SK-N-SH (cell line): ENCODE data around the gene ETHE1. TPM values are rescaled to one million over a fixed set of nuclear protein-coding genes. Genes with fewer than 3 reads are reported as not detected.

Experiments
- CTCF ChIA-PET: fragments of 300-600, 350-600 bp; formaldehyde crosslinking; extraction: SDS; loops from one replicate; lab custom pipeline; 2021; lab: Yijun Ruan, JAX
- POLR2A ChIA-PET: fragments of 350-600 bp; sonication (Branson Sonifier 250); formaldehyde crosslinking; extraction: SDS; loops from one replicate; lab custom pipeline; 2020; ENCODE audit warnings: antibody characterized with exemption, inconsistent platforms; lab: Yijun Ruan, JAX
- DNase-seq: peaks from one replicate; pipeline ENCODE4 v3.0.0; 2012
- H2AFZ ChIP-seq: fragments of 200-600 bp; sonication (generic); 2 replicates; pipeline ENCODE4 v1.8.1; 2016; ENCODE audit warnings: antibody characterized with exemption, mild to moderate bottlenecking, low read depth
- H3F3A ChIP-seq: fragments of 200-600 bp; sonication (generic); replicated peaks from 2 replicates; pipeline ENCODE3; 2016; ENCODE audit warnings: antibody characterized with exemption, mild to moderate bottlenecking; ENCODE audit not compliant: insufficient read depth
- H3K27ac ChIP-seq, 2 experiments: fragments of 200-500 bp in 1 of 2; fragments of 200-600 bp in 1 of 2; sonication (Bioruptor generic) in 1 of 2; sonication (generic), shearing (Covaris generic) in 1 of 2; 2 replicates each; pipeline versions ENCODE4 v1.5.1 to v1.6.1; 2014 to 2016; ENCODE audit warnings: low read depth in 2 of 2, inconsistent platforms in 1 of 2, low read length in 1 of 2, mild to moderate bottlenecking in 1 of 2, mixed read lengths in 1 of 2
- H3K27me3 ChIP-seq: fragments of 200-600 bp; sonication (generic), shearing (Covaris generic); 2 replicates; pipeline ENCODE4 v1.6.1; 2016; ENCODE audit warnings: mixed run types; ENCODE audit not compliant: insufficient read depth
- H3K36me3 ChIP-seq, 2 experiments: fragments of 200-500 bp in 1 of 2; fragments of 200-600 bp in 1 of 2; sonication (Bioruptor generic) in 1 of 2; sonication (generic) in 1 of 2; replicated peaks in 1 of 2; 2 replicates each; pipeline versions ENCODE3 to v1.5.1; 2014 to 2016; ENCODE audit warnings: low read length in 1 of 2, mild to moderate bottlenecking in 1 of 2; ENCODE audit not compliant: insufficient read depth in 2 of 2, control insufficient read depth in 1 of 2
- H3K4me1 ChIP-seq, 2 experiments: fragments of 200-500 bp in 1 of 2; fragments of 200-600 bp in 1 of 2; sonication (Bioruptor generic) in 1 of 2; sonication (generic), shearing (Covaris generic) in 1 of 2; 2 replicates each; pipeline versions ENCODE4 v1.5.1 to v1.6.1; 2014 to 2016; ENCODE audit warnings: low read depth in 1 of 2, low read length in 1 of 2, mixed run types in 1 of 2; ENCODE audit not compliant: insufficient read depth in 2 of 2, control insufficient read depth in 1 of 2
- H3K4me2 ChIP-seq: fragments of 200-600 bp; sonication (generic), shearing (Covaris generic); 2 replicates; pipeline ENCODE4 v1.6.1; 2017; ENCODE audit warnings: mixed run types
- H3K4me3 ChIP-seq, 2 experiments: fragments of 200-500 bp in 1 of 2; fragments of 200-600 bp in 1 of 2; sonication (Bioruptor generic) in 1 of 2; sonication (generic), shearing (Covaris generic) in 1 of 2; 2 replicates each; pipeline versions ENCODE4 v1.5.1 to v1.8.1; 2014 to 2016; ENCODE audit warnings: low read depth in 2 of 2, inconsistent platforms in 1 of 2, low read length in 1 of 2, mild to moderate bottlenecking in 1 of 2, mixed read lengths in 1 of 2, moderate library complexity in 1 of 2
- H3K79me2 ChIP-seq: fragments of 200-600 bp; sonication (generic); 2 replicates; pipeline ENCODE4 v1.8.1; 2017; ENCODE audit warnings: mild to moderate bottlenecking; ENCODE audit not compliant: insufficient read depth
- H3K9ac ChIP-seq: fragments of 200-600 bp; sonication (generic); 2 replicates; pipeline ENCODE4 v1.6.1; 2017; ENCODE audit warnings: mixed run types
- H3K9me2 ChIP-seq: fragments of 200-600 bp; sonication (generic); 2 replicates; pipeline ENCODE4 v1.6.1; 2017; ENCODE audit warnings: mixed run types
- H3K9me3 ChIP-seq: fragments of 200-600 bp; sonication (generic); 2 replicates; pipeline ENCODE4 v1.6.1; 2017; ENCODE audit warnings: mixed run types, mild to moderate bottlenecking, moderate library complexity
- H4K20me1 ChIP-seq: fragments of 200-600 bp; sonication (generic); 2 replicates; pipeline ENCODE4 v1.6.1; 2017; ENCODE audit warnings: mild to moderate bottlenecking, mixed run types; ENCODE audit not compliant: insufficient read depth
- CTCF ChIP-seq: fragments of 200-600 bp; sonication (generic); IDR thresholded peaks from 2 replicates; pipeline ENCODE4 v1.6.1; 2017; ENCODE audit warnings: antibody characterized with exemption, mild to moderate bottlenecking, moderate library complexity
- ELF1 ChIP-seq: IDR thresholded peaks from 2 replicates; pipeline ENCODE4 v1.4.0; 2012
- EP300 ChIP-seq, 2 experiments: IDR thresholded peaks; 2 replicates each; pipeline versions ENCODE4 v1.4.0 to v1.6.1; 2012; ENCODE audit warnings: borderline replicate concordance in 1 of 2, low read depth in 1 of 2, low read length in 1 of 2
- FOSL2 ChIP-seq: IDR thresholded peaks from 2 replicates; pipeline ENCODE4 v1.4.0; 2012; ENCODE audit warnings: low read depth, mild to moderate bottlenecking, moderate library complexity, borderline replicate concordance
- FOXM1 ChIP-seq: IDR thresholded peaks from 2 replicates; pipeline ENCODE4 v1.4.0; 2012; ENCODE audit warnings: low read depth, mild to moderate bottlenecking
- GATA2 ChIP-seq: sonication (generic); formaldehyde crosslinking; IDR thresholded peaks from 2 replicates; pipeline ENCODE4 v1.5.0; 2020; ENCODE audit warnings: mild to moderate bottlenecking, missing genetic modification reagents
- JUND ChIP-seq: IDR thresholded peaks from 2 replicates; pipeline ENCODE4 v1.4.0; 2012
- MAX ChIP-seq: IDR thresholded peaks from 2 replicates; pipeline ENCODE4 v1.4.0; 2012; ENCODE audit warnings: low read depth
- MEF2A ChIP-seq: IDR thresholded peaks from 2 replicates; pipeline ENCODE4 v1.4.0; 2012; ENCODE audit warnings: low read depth, borderline replicate concordance
- MXI1 ChIP-seq: IDR thresholded peaks from 2 replicates; pipeline ENCODE4 v1.6.1; 2012; ENCODE audit warnings: mild to moderate bottlenecking, low read depth, low read length, improper control_type of control experiment
- NFIC ChIP-seq: IDR thresholded peaks from 2 replicates; pipeline ENCODE4 v1.4.0; 2012; ENCODE audit warnings: borderline replicate concordance
- POLR2AphosphoS5 ChIP-seq: IDR thresholded peaks from 2 replicates; pipeline ENCODE4 v1.6.1; 2012; ENCODE audit warnings: low read depth, low read length
- RAD21 ChIP-seq: IDR thresholded peaks from 2 replicates; pipeline ENCODE4 v1.6.1; 2012; ENCODE audit warnings: mild to moderate bottlenecking, low read length
- REST ChIP-seq: IDR thresholded peaks from 2 replicates; pipeline ENCODE4 v1.6.1; 2012; ENCODE audit warnings: mild to moderate bottlenecking, low read depth, low read length, moderate library complexity
- RXRA ChIP-seq: IDR thresholded peaks from 2 replicates; pipeline ENCODE4 v1.4.0; 2012; ENCODE audit warnings: low read depth, mild to moderate bottlenecking, borderline replicate concordance
- TAF1 ChIP-seq: IDR thresholded peaks from 2 replicates; pipeline ENCODE4 v1.6.1; 2012; ENCODE audit warnings: low read depth, mild to moderate bottlenecking, low read length, moderate library complexity, borderline replicate concordance
- TCF12 ChIP-seq: IDR thresholded peaks from 2 replicates; pipeline ENCODE4 v1.4.0; 2012
- TEAD4 ChIP-seq: IDR thresholded peaks from 2 replicates; pipeline ENCODE4 v1.4.0; 2012; ENCODE audit warnings: mild to moderate bottlenecking, borderline replicate concordance; ENCODE audit not compliant: insufficient read depth
- USF2 ChIP-seq: fragments of 150-350 bp; IDR thresholded peaks from 2 replicates; pipeline ENCODE4 v1.6.1; 2017; ENCODE audit warnings: antibody characterized with exemption, low read length, low read depth, borderline replicate concordance
- WGBS: methylation state at CpG from one replicate; pipeline ENCODE4 v1.1.6; 2017; ENCODE audit warnings: low lambda C conversion rate; 5-methylcytosine and 5-hydroxymethylcytosine counted together
- polyA plus RNA-seq, 3 experiments: library from polyadenylated mRNA; depleted of rRNA; stranded (reverse); fragments of >200 nt; gene quantifications; 2 replicates each; pipeline ENCODE4 v1.2.3, GENCODE V29; 2012

ETHE1 gene
- polyA plus RNA-seq, 1 of the 3 experiments (the other 2 are of a cell fraction) = 86.2 TPM

- TF ChIP-seq MAX (no peak), USF2 (no peak), TAF1 (no peak), RAD21 (no peak)
These were observed 37.8 kb upstream of the ETHE1 start (continued) for GRCh38 chr19:43564800-43565199.

- no peaks in the 10 kb centered on the region for H3K9me3 ChIP-seq
- no peak overlapping the region for H3K4me2 ChIP-seq
- H4K20me1 ChIP-seq = 0 out of 2 replicates have a peak, but pooled peaks cover 2% of the 10 kb centered on the region
- no peak overlapping the region for H3K4me3 ChIP-seq
- TF ChIP-seq TEAD4 (no peak), GATA2 (no peak), FOSL2 (no peak), MEF2A (no peak), MXI1 (no peak), TAF1 (no peak), RXRA (no peak), NFIC (no peak), MAX (no peak), REST (no peak), JUND (no peak), FOXM1 (no peak), POLR2AphosphoS5 (no peak), ELF1 (no peak), EP300 (IDR thresholded peaks at IDR 0.05; ENCODE audit: borderline replicate concordance in 1 of 2, low read depth in 1 of 2, low read length in 1 of 2) (no peak), TCF12 (no peak), CTCF (no peak), RAD21 (no peak)
- H3K27me3 ChIP-seq = no peaks in the 10 kb centered on the region
- POLR2A ChIA-PET = no interaction called here
- H3F3A ChIP-seq = peaks cover 16% of the 10 kb centered on the region
- peak overlapping the region in 1 of 2 experiments; percentile 62; a peak in 1 of 4 replicates for H3K27ac ChIP-seq
- 88% methylated on average over 10 of the region's 10 CpGs for WGBS
- CTCF ChIA-PET = interaction anchor here (1.4 to 2.7 kb wide), 3 partner anchors 9 to 117 kb away, joined by 3 to 21 read pairs (median 6); no protein-coding TSS in a partner anchor
- H3K4me1 ChIP-seq = peaks cover 0 to 14% of the 10 kb centered on the region in 2 experiments; a peak in 1 of 4 replicates
- H3K36me3 ChIP-seq = peaks cover 0 to 11% of the 10 kb centered on the region in 2 experiments
- no peak for DNase-seq
- H3K9ac ChIP-seq = no peak overlapping the region
- no peaks in the 10 kb centered on the region for H3K9me2 ChIP-seq
- no peak overlapping the region for H2AFZ ChIP-seq
- H3K79me2 ChIP-seq = peaks cover 31% of the 10 kb centered on the region; the same call in 1 of the 2 replicates
These were observed 36.9 kb upstream of the ETHE1 start for GRCh38 chr19:43563816-43564457.
